ENCODE measurements around the gene NEDD4.

- TF ChIP-seq CTCF (IDR thresholded peaks at IDR 0.05) = no peak
- TF ChIP-seq POLR2AphosphoS5 (IDR thresholded peaks at IDR 0.05; ENCODE audit: low read depth, low read length) = no peak
These were observed 77.4 kb downstream of the NEDD4 start for GRCh38 chr15:55915876-55916567.

All from Panc1 (cell line).